Adipocyte (in vitro differentiated cells): ENCODE measurements around the gene SHANK1.

Experiments
- DNase-seq: peaks from one replicate; pipeline ENCODE4 v3.0.0-alpha.2; 2015; ENCODE audit warnings: low read depth
- H3K27me3 ChIP-seq: replicated peaks from 2 replicates; pipeline ENCODE4 v1.7.0; 2013; ENCODE audit warnings: mild to moderate bottlenecking, low read length, moderate library complexity; ENCODE audit not compliant: control insufficient read depth, insufficient read depth
- H3K36me3 ChIP-seq: 2 replicates; pipeline ENCODE4 v1.7.0; 2013; ENCODE audit warnings: low read length, mild to moderate bottlenecking, moderate library complexity; ENCODE audit not compliant: control insufficient read depth, insufficient read depth, severe bottlenecking
- H3K4me1 ChIP-seq: 2 replicates; pipeline ENCODE4 v1.7.0; 2013; ENCODE audit warnings: mild to moderate bottlenecking, low read length, moderate library complexity; ENCODE audit not compliant: control insufficient read depth, insufficient read depth
- H3K4me3 ChIP-seq: 2 replicates; pipeline ENCODE4 v1.7.0; 2013; ENCODE audit warnings: mild to moderate bottlenecking, low read length, moderate library complexity
- H3K9ac ChIP-seq: 2 replicates; pipeline ENCODE4 v1.7.0; 2013; ENCODE audit warnings: mild to moderate bottlenecking, low read length, moderate library complexity
- H3K9me3 ChIP-seq: 2 replicates; pipeline ENCODE4 v1.7.0; 2013; ENCODE audit warnings: mild to moderate bottlenecking, low read length, moderate library complexity; ENCODE audit not compliant: control insufficient read depth

The SHANK1 gene

DNA sequence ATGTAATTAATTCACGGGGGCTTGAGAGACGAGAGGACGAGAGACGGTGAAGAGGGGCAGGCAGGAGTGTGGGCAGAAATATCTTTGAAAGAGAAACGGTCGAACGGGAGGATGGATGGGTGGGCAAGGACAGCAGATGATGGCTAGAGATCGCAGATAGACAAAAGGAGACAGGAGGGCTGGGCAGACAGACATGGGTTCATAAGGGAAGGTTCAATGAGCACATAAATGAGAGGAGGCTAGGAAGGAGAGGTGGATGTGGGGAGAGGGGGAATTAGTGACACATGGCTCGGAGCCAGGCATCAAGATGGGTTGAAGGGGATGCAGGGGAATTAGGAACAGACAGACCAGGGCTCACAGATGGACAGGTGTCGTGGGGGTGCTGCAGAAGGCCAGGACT lies 81.0 kb downstream of the SHANK1 start:
- Histone ChIP-seq H3K9me3 (peaks cover 19% of the 10 kb centered on the region), H3K9ac (no peak overlapping the region), H3K27me3 (peaks cover 32% of the 10 kb centered on the region), H3K4me1 (no peaks in the 10 kb centered on the region), H3K36me3 (no peaks in the 10 kb centered on the region), H3K4me3 (no peak overlapping the region)
- DNase-seq = no peak

DNA sequence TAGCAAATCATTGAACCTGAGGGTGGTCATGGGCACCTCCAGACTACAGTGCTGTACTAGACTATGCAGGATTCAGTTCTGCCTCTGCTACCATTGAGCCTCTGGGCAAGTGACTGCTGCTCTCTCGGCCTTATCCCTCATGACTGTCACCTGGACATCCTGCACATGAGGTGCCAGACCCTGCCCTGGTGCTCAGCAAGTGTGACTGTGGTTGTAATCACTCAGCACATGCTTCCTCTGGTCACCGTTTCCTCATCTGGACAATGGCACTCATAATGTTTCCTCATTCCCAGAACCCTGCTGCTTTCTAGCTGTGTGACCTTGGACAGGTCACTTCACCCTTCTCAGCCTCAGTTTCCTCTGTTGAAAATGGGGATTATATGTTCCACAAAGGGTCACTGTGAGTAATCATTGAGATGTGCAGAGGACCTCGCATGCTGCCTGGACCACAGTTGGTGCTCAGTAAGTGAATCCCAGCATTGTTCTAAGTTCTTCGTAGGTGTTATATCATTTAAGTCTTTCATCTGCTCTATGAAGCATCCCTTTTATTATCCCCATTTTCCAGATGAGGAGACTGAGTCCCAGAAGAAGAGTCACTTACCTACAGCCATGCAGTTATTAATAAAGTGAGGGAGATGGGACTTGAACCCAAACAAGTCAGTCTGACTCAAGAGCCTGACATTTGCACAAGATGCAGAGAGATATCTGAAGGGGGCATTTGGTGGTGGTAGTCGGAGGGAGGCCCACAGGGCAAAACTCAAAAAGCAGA lies 83.1 kb downstream of the SHANK1 start:
- no peak overlapping the region for H3K9ac ChIP-seq
- H3K4me1 ChIP-seq = no peaks in the 10 kb centered on the region
- peaks cover 26% of the 10 kb centered on the region for H3K9me3 ChIP-seq
- peaks cover 32% of the 10 kb centered on the region for H3K27me3 ChIP-seq
- H3K4me3 ChIP-seq = no peak overlapping the region
- no peak for DNase-seq
- H3K36me3 ChIP-seq = no peaks in the 10 kb centered on the region

DNA sequence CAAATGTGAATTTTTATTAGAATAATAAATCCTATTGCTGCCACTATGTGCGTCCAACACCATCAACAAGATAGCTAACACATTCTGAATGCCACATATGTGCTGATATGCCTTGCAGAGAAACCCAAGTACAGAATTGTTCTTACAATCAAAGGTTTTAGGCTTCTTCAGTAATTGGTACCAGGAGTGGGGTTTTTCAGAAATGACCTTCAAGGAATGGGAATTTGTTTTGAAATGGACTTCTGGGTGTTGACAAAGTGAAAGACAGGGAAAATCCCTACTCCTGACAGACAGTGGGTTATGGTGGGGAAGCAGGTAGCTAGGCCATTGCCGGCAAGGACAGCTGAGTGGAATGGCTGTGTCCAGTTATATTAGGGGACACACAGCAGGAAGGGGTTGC lies 85.6 kb downstream of the SHANK1 start:
- no peak for DNase-seq
- peaks cover 26% of the 10 kb centered on the region for H3K9me3 ChIP-seq
- H3K4me3 ChIP-seq = no peak overlapping the region
- H3K27me3 ChIP-seq = peaks cover 21% of the 10 kb centered on the region
- no peak overlapping the region for H3K9ac ChIP-seq
- H3K4me1 ChIP-seq = no peaks in the 10 kb centered on the region
- no peaks in the 10 kb centered on the region for H3K36me3 ChIP-seq

DNA sequence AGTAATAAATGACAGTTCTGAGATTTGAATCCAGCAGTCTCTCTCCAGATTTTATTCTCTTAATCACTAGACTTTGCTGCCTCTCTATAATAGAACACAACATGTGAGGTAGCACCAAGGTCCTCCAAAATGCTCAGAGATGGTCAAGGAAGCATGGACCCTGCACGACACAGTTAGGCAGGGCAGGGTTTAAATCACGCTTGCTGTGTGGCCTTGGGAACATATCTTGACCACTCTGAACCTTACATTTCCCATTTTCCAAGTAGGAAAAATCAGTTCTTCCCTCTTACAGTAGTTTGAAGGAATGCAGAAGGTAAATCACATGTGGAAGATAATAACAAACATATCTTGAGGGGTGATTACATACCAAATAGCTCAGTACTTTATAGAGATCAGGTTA lies 86.2 kb downstream of the SHANK1 start:
- no peaks in the 10 kb centered on the region for H3K4me1 ChIP-seq
- H3K27me3 ChIP-seq = peaks cover 14% of the 10 kb centered on the region
- peaks cover 26% of the 10 kb centered on the region for H3K9me3 ChIP-seq
- DNase-seq = no peak
- no peak overlapping the region for H3K9ac ChIP-seq
- no peaks in the 10 kb centered on the region for H3K36me3 ChIP-seq
- no peak overlapping the region for H3K4me3 ChIP-seq

DNA sequence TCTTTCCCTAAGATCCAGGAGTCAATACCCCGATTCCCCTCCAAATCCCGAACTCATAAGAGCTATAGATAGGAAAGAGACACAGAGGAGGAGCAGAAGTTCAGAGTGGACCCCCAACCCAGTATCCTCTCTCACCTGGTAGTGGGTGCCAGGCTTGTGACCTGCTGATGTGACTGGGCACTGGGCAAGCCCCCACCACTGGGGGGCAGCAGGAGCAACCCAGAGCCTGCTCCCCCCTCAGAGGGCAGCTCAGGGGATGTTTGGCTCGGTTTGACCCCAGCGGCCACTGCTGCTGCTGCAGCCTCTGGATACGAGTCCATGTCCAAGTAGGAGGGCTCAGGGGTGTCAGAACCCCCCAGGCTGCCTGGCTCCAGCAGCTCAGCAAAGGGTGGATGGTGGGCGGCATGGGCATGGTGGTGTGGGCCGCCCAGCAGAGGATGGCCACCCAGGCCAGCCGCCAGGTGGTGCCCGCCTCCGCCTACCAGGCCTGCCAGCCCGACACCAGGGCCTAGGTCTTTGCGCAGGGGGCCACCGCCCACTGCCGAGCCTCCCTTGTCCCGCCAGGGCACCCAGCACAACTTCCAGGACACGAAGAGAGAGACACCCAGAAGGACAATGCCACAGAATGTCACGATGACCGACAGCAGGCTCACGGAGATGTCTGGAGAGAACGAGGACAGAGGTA lies 87.3 kb downstream of the SHANK1 start:
- no peaks in the 10 kb centered on the region for H3K4me1 ChIP-seq
- DNase-seq = no peak
- no peak overlapping the region for H3K4me3 ChIP-seq
- peaks cover 26% of the 10 kb centered on the region for H3K9me3 ChIP-seq
- no peak overlapping the region for H3K9ac ChIP-seq
- H3K36me3 ChIP-seq = no peaks in the 10 kb centered on the region
- H3K27me3 ChIP-seq = peaks cover 8% of the 10 kb centered on the region

DNA sequence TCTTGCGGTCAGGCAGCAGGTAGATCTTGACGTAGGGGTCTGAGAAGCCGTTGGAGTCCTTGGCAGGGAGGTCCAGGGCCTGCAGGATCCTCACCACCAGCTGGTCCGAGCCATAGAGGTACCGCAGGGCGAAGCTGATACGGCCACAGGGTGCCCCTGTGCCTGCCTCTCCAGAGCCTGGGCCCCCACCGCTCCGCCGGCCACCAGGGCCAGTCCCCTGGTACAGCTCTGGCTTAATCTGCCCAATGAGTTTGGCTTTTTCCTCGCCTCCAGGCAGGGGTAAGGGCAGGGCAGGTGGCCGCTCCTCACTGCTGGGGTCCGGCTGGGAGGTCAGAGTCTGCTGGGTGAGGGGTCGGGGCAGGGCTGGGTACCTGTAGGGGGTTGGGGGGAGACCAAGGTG lies 89.8 kb downstream of the SHANK1 start:
- H3K4me3 ChIP-seq = no peak overlapping the region
- no peak for DNase-seq
- peaks cover 7% of the 10 kb centered on the region for H3K27me3 ChIP-seq
- no peaks in the 10 kb centered on the region for H3K36me3 ChIP-seq
- no peaks in the 10 kb centered on the region for H3K4me1 ChIP-seq
- H3K9me3 ChIP-seq = peaks cover 18% of the 10 kb centered on the region
- H3K9ac ChIP-seq = no peak overlapping the region

DNA sequence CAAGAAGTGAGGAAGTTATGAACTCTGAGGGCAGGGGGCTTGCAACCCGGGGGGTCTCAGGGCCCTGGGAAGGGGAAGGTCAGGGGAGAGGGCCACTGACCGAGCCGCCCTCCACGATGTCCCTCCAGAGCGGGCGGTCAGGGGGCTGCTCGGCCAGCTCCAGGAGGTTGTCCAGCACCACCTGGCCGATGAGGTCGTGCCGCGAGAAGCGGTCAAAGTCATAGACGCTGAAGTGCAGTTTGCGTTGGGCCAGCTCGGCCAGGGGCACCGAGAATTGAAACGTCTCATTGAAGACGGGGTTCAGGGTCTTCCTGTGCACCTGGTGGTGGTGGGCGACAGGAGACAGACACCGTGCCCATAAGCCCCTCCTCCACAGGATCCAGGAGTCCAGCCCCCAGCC lies 90.4 kb downstream of the SHANK1 start:
- Histone ChIP-seq H3K9ac (no peak overlapping the region), H3K9me3 (peaks cover 13% of the 10 kb centered on the region), H3K36me3 (no peaks in the 10 kb centered on the region), H3K4me3 (no peak overlapping the region), H3K27me3 (peaks cover 7% of the 10 kb centered on the region), H3K4me1 (no peaks in the 10 kb centered on the region)
- no peak for DNase-seq

DNA sequence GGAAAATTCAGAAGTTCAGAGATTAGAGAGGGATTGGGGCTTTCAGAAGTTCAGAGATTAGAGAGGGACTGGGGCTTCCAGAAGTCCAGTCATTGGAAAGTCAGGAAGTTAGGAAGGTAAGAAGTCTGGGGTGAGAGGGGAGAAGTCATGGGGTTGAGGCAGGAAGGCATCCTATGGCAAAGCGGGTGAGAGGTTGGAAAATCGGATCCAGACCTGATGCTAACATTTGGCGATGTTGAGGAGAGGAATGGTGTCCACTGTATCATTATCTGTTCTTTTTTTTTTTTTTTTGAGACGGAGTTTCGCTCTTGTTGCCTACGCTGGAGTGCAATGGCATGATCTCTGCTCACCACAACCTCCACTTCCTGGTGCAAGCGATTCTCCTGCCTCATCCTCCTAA lies 91.1 kb downstream of the SHANK1 start:
- Histone ChIP-seq H3K27me3 (peaks cover 7% of the 10 kb centered on the region), H3K36me3 (no peaks in the 10 kb centered on the region), H3K9me3 (peaks cover 6% of the 10 kb centered on the region), H3K4me3 (no peak overlapping the region), H3K4me1 (no peaks in the 10 kb centered on the region), H3K9ac (no peak overlapping the region)
- DNase-seq = no peak

DNA sequence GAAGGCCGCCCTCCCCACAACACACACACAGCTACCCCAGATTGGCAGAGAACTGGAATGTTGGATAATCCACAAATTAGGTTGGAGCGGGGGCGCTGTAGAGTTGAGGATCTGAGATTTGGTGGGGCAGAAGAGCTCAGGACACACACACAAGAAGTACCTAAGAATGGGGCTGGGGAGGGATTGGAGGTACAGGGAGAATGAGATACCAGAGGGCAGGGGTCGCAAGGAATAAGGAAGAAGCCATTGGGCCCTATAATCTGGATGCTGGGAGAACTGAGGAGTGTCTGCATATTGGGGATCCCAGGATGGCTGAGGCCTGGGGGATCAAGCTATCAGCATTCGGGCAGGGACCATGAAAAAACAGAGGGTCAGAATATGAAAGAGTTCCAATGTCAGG lies 91.5 kb downstream of the SHANK1 start:
- no peaks in the 10 kb centered on the region for H3K4me1 ChIP-seq
- H3K9me3 ChIP-seq = peaks cover 2% of the 10 kb centered on the region
- peaks cover 7% of the 10 kb centered on the region for H3K27me3 ChIP-seq
- H3K4me3 ChIP-seq = no peak overlapping the region
- no peak for DNase-seq
- H3K9ac ChIP-seq = no peak overlapping the region
- H3K36me3 ChIP-seq = no peaks in the 10 kb centered on the region

DNA sequence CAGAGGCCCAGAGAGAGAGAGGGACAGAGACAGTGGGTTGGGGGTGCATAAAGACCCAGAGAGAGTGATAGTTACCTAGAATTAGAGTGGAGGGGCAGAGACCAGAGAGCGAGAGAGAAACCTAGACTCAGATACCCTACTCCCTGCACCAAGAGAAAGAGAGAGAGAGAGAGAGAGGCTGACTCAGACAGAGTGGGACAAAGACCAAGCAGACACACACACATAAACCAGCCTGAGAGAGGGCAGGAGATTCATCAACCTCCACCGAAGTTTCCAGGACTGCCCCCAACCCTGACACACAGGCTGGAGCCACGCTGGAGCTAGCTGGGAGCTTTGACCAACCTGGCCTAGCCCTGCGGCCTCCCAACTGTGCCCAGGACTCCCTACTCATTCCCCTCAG lies 92.8 kb downstream of the SHANK1 start:
- no peaks in the 10 kb centered on the region for H3K36me3 ChIP-seq
- no peak for DNase-seq
- H3K9ac ChIP-seq = no peak overlapping the region
- no peak overlapping the region for H3K4me3 ChIP-seq
- H3K27me3 ChIP-seq = peaks cover 7% of the 10 kb centered on the region
- no peaks in the 10 kb centered on the region for H3K4me1 ChIP-seq
- H3K9me3 ChIP-seq = no peaks in the 10 kb centered on the region

DNA sequence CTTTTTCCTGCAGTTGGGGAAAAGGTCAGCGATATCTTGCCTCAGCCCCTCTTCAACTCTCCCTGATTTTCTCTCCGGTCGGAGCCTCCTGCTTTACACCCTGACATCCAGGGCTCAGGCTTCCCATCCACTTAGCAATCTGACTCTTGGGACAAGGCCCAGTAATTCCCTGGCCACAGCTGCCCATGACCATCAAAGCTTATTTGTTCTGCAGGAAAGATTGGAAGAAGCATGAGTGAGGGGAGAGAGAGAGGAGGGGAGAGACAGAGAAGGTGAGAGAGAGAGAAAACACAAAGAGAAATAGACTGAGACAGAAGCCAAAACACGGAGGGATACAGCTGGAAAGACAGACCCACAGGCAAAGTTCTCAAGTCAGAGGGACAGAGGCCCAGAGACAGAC lies 93.6 kb downstream of the SHANK1 start:
- H3K27me3 ChIP-seq = peaks cover 7% of the 10 kb centered on the region
- no peaks in the 10 kb centered on the region for H3K9me3 ChIP-seq
- no peak for DNase-seq
- H3K36me3 ChIP-seq = no peaks in the 10 kb centered on the region
- H3K4me3 ChIP-seq = no peak overlapping the region
- H3K9ac ChIP-seq = no peak overlapping the region
- H3K4me1 ChIP-seq = no peaks in the 10 kb centered on the region
